ENCODE data around the gene LELP1. TPM values are rescaled to one million over a fixed set of nuclear protein-coding genes. Genes with fewer than 3 reads are reported as not detected.

The LELP1 gene
- total RNA-seq, result 1 to 10 TPM in 1 of 2 donors, not detected in 1; 4.4 TPM

GRCh38 chr1:153203130-153203529 lies at the start of gene LELP1:
LELP1 (plus strand) TSS chr1:153203430; CDS start chr1:153204708, 1,278 bp downstream.
- TF ChIP-seq CTCF (IDR thresholded peaks at IDR 0.05), result no peak
- TF ChIP-seq POLR2A (IDR thresholded peaks at IDR 0.05), result no peak
- no peak for TF ChIP-seq POLR2AphosphoS5 (IDR thresholded peaks at IDR 0.05)
- 92% methylated on average over 1 of the region's 1 CpG for WGBS
- Histone ChIP-seq H3K9me3 (no peaks in the 10 kb centered on the region), H3K4me1 (replicated peaks) (no peaks in the 10 kb centered on the region), H3K4me3 (no peak within 1 kb of the TSS), H3K27ac (no peak within 1 kb of the TSS), H3K36me3 (no peaks in the 10 kb centered on the region), H3K27me3 (replicated peaks; ENCODE audit: insufficient read depth) (no peaks in the 10 kb centered on the region)
- DNase-seq (ENCODE audit: low spot score), result no peak
- intact Hi-C loops (cut with DNase I), result no loop called here

GRCh38 chr1:153155541-153155940 lies 47.7 kb upstream of the LELP1 start:
- whole genome bisulfite sequencing, result 85% methylated on average over 2 of the region's 2 CpGs
- no peak overlapping the region for H3K4me3 ChIP-seq
- intact Hi-C loops (cut with DNase I), result no loop called here

GRCh38 chr1:153168686-153169085 lies 34.5 kb upstream of the LELP1 start:
- Histone ChIP-seq H3K36me3 (no peaks in the 10 kb centered on the region), H3K4me3 (no peak overlapping the region), H3K27me3 (replicated peaks; ENCODE audit: insufficient read depth) (no peaks in the 10 kb centered on the region), H3K4me1 (replicated peaks) (no peaks in the 10 kb centered on the region), H3K27ac (no peak overlapping the region), H3K9me3 (no peaks in the 10 kb centered on the region)
- WGBS, result 77% methylated on average over 2 of the region's 2 CpGs
- intact Hi-C loops (cut with DNase I), result no loop called here
- DNase-seq (ENCODE audit: low spot score), result no peak
- TF ChIP-seq POLR2AphosphoS5 (IDR thresholded peaks at IDR 0.05) (no peak), POLR2A (IDR thresholded peaks at IDR 0.05) (no peak), CTCF (IDR thresholded peaks at IDR 0.05) (no peak)

More at GRCh38 chr1:153155541-153155940, 47.7 kb upstream of the LELP1 start:
- no peak for DNase-seq (ENCODE audit: low spot score)
- H3K27ac ChIP-seq, result no peak overlapping the region
- H3K36me3 ChIP-seq, result no peaks in the 10 kb centered on the region
- TF ChIP-seq POLR2A (IDR thresholded peaks at IDR 0.05), result no peak
- TF ChIP-seq CTCF (IDR thresholded peaks at IDR 0.05), result no peak
- no peak for TF ChIP-seq POLR2AphosphoS5 (IDR thresholded peaks at IDR 0.05)
- H3K27me3 ChIP-seq (replicated peaks; ENCODE audit: insufficient read depth), result no peaks in the 10 kb centered on the region
- no peaks in the 10 kb centered on the region for H3K4me1 ChIP-seq (replicated peaks)
- H3K9me3 ChIP-seq, result no peaks in the 10 kb centered on the region

- Histone ChIP-seq H3K4me1 (replicated peaks) (no peaks in the 10 kb centered on the region), H3K4me3 (no peak overlapping the region), H3K27me3 (replicated peaks; ENCODE audit: insufficient read depth) (no peaks in the 10 kb centered on the region), H3K36me3 (no peaks in the 10 kb centered on the region), H3K9me3 (no peaks in the 10 kb centered on the region), H3K27ac (no peak overlapping the region)
- intact Hi-C loops (cut with DNase I), result no loop called here
- TF ChIP-seq CTCF (IDR thresholded peaks at IDR 0.05), result no peak
- no peak for TF ChIP-seq POLR2A (IDR thresholded peaks at IDR 0.05)
- TF ChIP-seq POLR2AphosphoS5 (IDR thresholded peaks at IDR 0.05), result no peak
- no peak for DNase-seq (ENCODE audit: low spot score)
These were observed 28.6 kb upstream of the LELP1 start for GRCh38 chr1:153174624-153175023.

- no peak overlapping the region for H3K4me3 ChIP-seq
- H3K27ac ChIP-seq, result no peak overlapping the region
- no peaks in the 10 kb centered on the region for H3K27me3 ChIP-seq (replicated peaks; ENCODE audit: insufficient read depth)
- no peak for DNase-seq (ENCODE audit: low spot score)
- H3K36me3 ChIP-seq, result no peaks in the 10 kb centered on the region
- intact Hi-C loops (cut with DNase I), result no loop called here
- no peak for TF ChIP-seq CTCF (IDR thresholded peaks at IDR 0.05)
- TF ChIP-seq POLR2A (IDR thresholded peaks at IDR 0.05), result no peak
- no peak for TF ChIP-seq POLR2AphosphoS5 (IDR thresholded peaks at IDR 0.05)
- no peaks in the 10 kb centered on the region for H3K9me3 ChIP-seq
- H3K4me1 ChIP-seq (replicated peaks), result no peaks in the 10 kb centered on the region
These were observed 24.3 kb upstream of the LELP1 start for GRCh38 chr1:153178922-153179321.
